SK-N-SH (cell line): ENCODE data around the gene EDARADD. TPM values are rescaled to one million over a fixed set of nuclear protein-coding genes. Genes with fewer than 3 reads are reported as not detected.

ENCODE experiments used
- CTCF ChIA-PET: fragments of 300-600, 350-600 bp; formaldehyde crosslinking; extraction: SDS; loops from one replicate; lab custom pipeline; 2021; lab: Yijun Ruan, JAX
- POLR2A ChIA-PET: fragments of 350-600 bp; sonication (Branson Sonifier 250); formaldehyde crosslinking; extraction: SDS; loops from one replicate; lab custom pipeline; 2020; ENCODE audit warnings: antibody characterized with exemption, inconsistent platforms; lab: Yijun Ruan, JAX
- DNase-seq: peaks from one replicate; pipeline ENCODE4 v3.0.0; 2012
- H2AFZ ChIP-seq: fragments of 200-600 bp; sonication (generic); 2 replicates; pipeline ENCODE4 v1.8.1; 2016; ENCODE audit warnings: antibody characterized with exemption, mild to moderate bottlenecking, low read depth
- H3F3A ChIP-seq: fragments of 200-600 bp; sonication (generic); replicated peaks from 2 replicates; pipeline ENCODE3; 2016; ENCODE audit warnings: antibody characterized with exemption, mild to moderate bottlenecking; ENCODE audit not compliant: insufficient read depth
- H3K27ac ChIP-seq, 2 experiments: fragments of 200-500 bp in 1 of 2; fragments of 200-600 bp in 1 of 2; sonication (Bioruptor generic) in 1 of 2; sonication (generic), shearing (Covaris generic) in 1 of 2; 2 replicates each; pipeline versions ENCODE4 v1.5.1 to v1.6.1; 2014 to 2016; ENCODE audit warnings: low read depth in 2 of 2, inconsistent platforms in 1 of 2, low read length in 1 of 2, mild to moderate bottlenecking in 1 of 2, mixed read lengths in 1 of 2
- H3K27me3 ChIP-seq: fragments of 200-600 bp; sonication (generic), shearing (Covaris generic); 2 replicates; pipeline ENCODE4 v1.6.1; 2016; ENCODE audit warnings: mixed run types; ENCODE audit not compliant: insufficient read depth
- H3K36me3 ChIP-seq, 2 experiments: fragments of 200-500 bp in 1 of 2; fragments of 200-600 bp in 1 of 2; sonication (Bioruptor generic) in 1 of 2; sonication (generic) in 1 of 2; replicated peaks in 1 of 2; 2 replicates each; pipeline versions ENCODE3 to v1.5.1; 2014 to 2016; ENCODE audit warnings: low read length in 1 of 2, mild to moderate bottlenecking in 1 of 2; ENCODE audit not compliant: insufficient read depth in 2 of 2, control insufficient read depth in 1 of 2
- H3K4me1 ChIP-seq, 2 experiments: fragments of 200-500 bp in 1 of 2; fragments of 200-600 bp in 1 of 2; sonication (Bioruptor generic) in 1 of 2; sonication (generic), shearing (Covaris generic) in 1 of 2; 2 replicates each; pipeline versions ENCODE4 v1.5.1 to v1.6.1; 2014 to 2016; ENCODE audit warnings: low read depth in 1 of 2, low read length in 1 of 2, mixed run types in 1 of 2; ENCODE audit not compliant: insufficient read depth in 2 of 2, control insufficient read depth in 1 of 2
- H3K4me2 ChIP-seq: fragments of 200-600 bp; sonication (generic), shearing (Covaris generic); 2 replicates; pipeline ENCODE4 v1.6.1; 2017; ENCODE audit warnings: mixed run types
- H3K4me3 ChIP-seq, 2 experiments: fragments of 200-500 bp in 1 of 2; fragments of 200-600 bp in 1 of 2; sonication (Bioruptor generic) in 1 of 2; sonication (generic), shearing (Covaris generic) in 1 of 2; 2 replicates each; pipeline versions ENCODE4 v1.5.1 to v1.8.1; 2014 to 2016; ENCODE audit warnings: low read depth in 2 of 2, inconsistent platforms in 1 of 2, low read length in 1 of 2, mild to moderate bottlenecking in 1 of 2, mixed read lengths in 1 of 2, moderate library complexity in 1 of 2
- H3K79me2 ChIP-seq: fragments of 200-600 bp; sonication (generic); 2 replicates; pipeline ENCODE4 v1.8.1; 2017; ENCODE audit warnings: mild to moderate bottlenecking; ENCODE audit not compliant: insufficient read depth
- H3K9ac ChIP-seq: fragments of 200-600 bp; sonication (generic); 2 replicates; pipeline ENCODE4 v1.6.1; 2017; ENCODE audit warnings: mixed run types
- H3K9me2 ChIP-seq: fragments of 200-600 bp; sonication (generic); 2 replicates; pipeline ENCODE4 v1.6.1; 2017; ENCODE audit warnings: mixed run types
- H3K9me3 ChIP-seq: fragments of 200-600 bp; sonication (generic); 2 replicates; pipeline ENCODE4 v1.6.1; 2017; ENCODE audit warnings: mixed run types, mild to moderate bottlenecking, moderate library complexity
- H4K20me1 ChIP-seq: fragments of 200-600 bp; sonication (generic); 2 replicates; pipeline ENCODE4 v1.6.1; 2017; ENCODE audit warnings: mild to moderate bottlenecking, mixed run types; ENCODE audit not compliant: insufficient read depth
- EP300 ChIP-seq, 2 experiments: IDR thresholded peaks; 2 replicates each; pipeline versions ENCODE4 v1.4.0 to v1.6.1; 2012; ENCODE audit warnings: borderline replicate concordance in 1 of 2, low read depth in 1 of 2, low read length in 1 of 2
- FOSL2 ChIP-seq: IDR thresholded peaks from 2 replicates; pipeline ENCODE4 v1.4.0; 2012; ENCODE audit warnings: low read depth, mild to moderate bottlenecking, moderate library complexity, borderline replicate concordance
- FOXJ3 ChIP-seq: sonication (generic); formaldehyde crosslinking; IDR thresholded peaks from 2 replicates; pipeline ENCODE4 v1.5.1; 2020; ENCODE audit warnings: mild to moderate bottlenecking, missing genetic modification reagents
- FOXM1 ChIP-seq: IDR thresholded peaks from 2 replicates; pipeline ENCODE4 v1.4.0; 2012; ENCODE audit warnings: low read depth, mild to moderate bottlenecking
- GATA2 ChIP-seq: sonication (generic); formaldehyde crosslinking; IDR thresholded peaks from 2 replicates; pipeline ENCODE4 v1.5.0; 2020; ENCODE audit warnings: mild to moderate bottlenecking, missing genetic modification reagents
- JUND ChIP-seq: IDR thresholded peaks from 2 replicates; pipeline ENCODE4 v1.4.0; 2012
- MXI1 ChIP-seq: IDR thresholded peaks from 2 replicates; pipeline ENCODE4 v1.6.1; 2012; ENCODE audit warnings: mild to moderate bottlenecking, low read depth, low read length, improper control_type of control experiment
- RAD21 ChIP-seq: IDR thresholded peaks from 2 replicates; pipeline ENCODE4 v1.6.1; 2012; ENCODE audit warnings: mild to moderate bottlenecking, low read length
- RCOR1 ChIP-seq: fragments of 150-350 bp; IDR thresholded peaks from 2 replicates; pipeline ENCODE4 v1.6.1; 2017; ENCODE audit warnings: antibody characterized with exemption, low read length
- RFX5 ChIP-seq: IDR thresholded peaks from 2 replicates; pipeline ENCODE4 v1.6.1; 2012; ENCODE audit warnings: mild to moderate bottlenecking, improper control_type of control experiment, low read length
- RXRA ChIP-seq: IDR thresholded peaks from 2 replicates; pipeline ENCODE4 v1.4.0; 2012; ENCODE audit warnings: low read depth, mild to moderate bottlenecking, borderline replicate concordance
- SIN3A ChIP-seq: IDR thresholded peaks from 2 replicates; pipeline ENCODE4 v1.6.1; 2012; ENCODE audit warnings: low read depth, mild to moderate bottlenecking, low read length, moderate library complexity, borderline replicate concordance
- TAF1 ChIP-seq: IDR thresholded peaks from 2 replicates; pipeline ENCODE4 v1.6.1; 2012; ENCODE audit warnings: low read depth, mild to moderate bottlenecking, low read length, moderate library complexity, borderline replicate concordance
- TEAD4 ChIP-seq: IDR thresholded peaks from 2 replicates; pipeline ENCODE4 v1.4.0; 2012; ENCODE audit warnings: mild to moderate bottlenecking, borderline replicate concordance; ENCODE audit not compliant: insufficient read depth
- YY1 ChIP-seq: IDR thresholded peaks from 2 replicates; pipeline ENCODE4 v1.4.0; 2012; ENCODE audit warnings: low read depth, mild to moderate bottlenecking
- WGBS: methylation state at CpG from one replicate; pipeline ENCODE4 v1.1.6; 2017; ENCODE audit warnings: low lambda C conversion rate; 5-methylcytosine and 5-hydroxymethylcytosine counted together
- polyA plus RNA-seq, 3 experiments: library from polyadenylated mRNA; depleted of rRNA; stranded (reverse); fragments of >200 nt; gene quantifications; 2 replicates each; pipeline ENCODE4 v1.2.3, GENCODE V29; 2012
- TF ChIP-seq, protein P1 (sequence below): IDR thresholded peaks from 2 replicates; pipeline ENCODE4 v1.4.0; 2012; ENCODE audit warnings: low read depth
- TF ChIP-seq, protein P2 (sequence below): fragments of 150-350 bp; IDR thresholded peaks from 2 replicates; pipeline ENCODE4 v1.6.1; 2016; ENCODE audit warnings: mild to moderate bottlenecking, low read depth, low read length

The EDARADD gene
- polyA plus RNA-seq (2012; rRNA removed): not detected in 2 replicates
- polyA plus RNA-seq (2012; cell fraction: cytosol; rRNA removed): 0.01 TPM in 1 of 2 replicates, not detected in the other
- polyA plus RNA-seq (2012; cell fraction: nucleus; rRNA removed): 0.04 TPM in 1 of 2 replicates, not detected in the other

DNA sequence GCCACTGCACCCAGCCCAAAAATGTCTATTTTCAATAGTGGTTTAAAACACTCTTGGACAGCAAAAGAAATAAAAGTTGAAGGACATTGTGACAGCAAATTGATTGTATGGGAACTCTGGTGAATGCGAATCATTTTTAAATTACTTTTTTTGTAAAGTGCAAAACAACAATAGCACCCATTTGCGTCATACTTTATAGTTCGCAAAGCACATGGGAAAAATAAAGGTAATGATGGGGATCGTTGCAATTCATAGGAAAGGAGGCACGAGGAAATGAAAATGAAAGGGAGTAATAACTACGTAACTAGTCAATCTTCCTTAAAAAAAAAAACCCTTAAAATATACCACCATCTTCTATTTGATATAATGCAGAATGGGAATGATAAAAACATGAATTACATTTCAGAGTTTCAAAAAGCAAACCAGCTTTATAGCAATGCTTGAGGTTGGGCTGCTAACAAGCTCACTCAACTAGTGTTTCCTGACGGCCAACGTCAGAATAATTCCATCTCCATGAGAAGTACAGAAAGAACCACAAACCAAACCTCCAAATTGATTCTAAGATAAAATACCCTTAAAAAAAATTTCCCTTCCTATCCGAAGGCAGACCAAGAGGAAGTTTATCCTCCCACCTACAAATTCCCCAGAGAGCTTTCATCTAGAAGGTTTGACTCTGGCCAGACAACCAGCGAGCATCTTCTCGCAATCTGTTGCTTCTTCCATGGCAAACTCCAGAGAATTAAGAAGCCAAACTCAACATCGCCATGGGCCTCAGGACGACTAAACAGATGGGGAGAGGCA lies at the start of gene EDARADD:
EDARADD (plus strand) TSS at position 606 of the 801 bp plus-strand sequence; CDS start at position 765, 159 bp downstream.
- Histone ChIP-seq H3F3A (no peaks in the 10 kb centered on the region), H3K27ac (no peak within 1 kb of the TSS), H3K9ac (no peak within 1 kb of the TSS)
- CTCF ChIA-PET: interaction anchor here (1.5 kb wide), 1 partner anchor 15 kb away, joined by 3 read pairs; no protein-coding TSS in a partner anchor
- DNase-seq: no peak
- TF ChIP-seq, protein P1, sequence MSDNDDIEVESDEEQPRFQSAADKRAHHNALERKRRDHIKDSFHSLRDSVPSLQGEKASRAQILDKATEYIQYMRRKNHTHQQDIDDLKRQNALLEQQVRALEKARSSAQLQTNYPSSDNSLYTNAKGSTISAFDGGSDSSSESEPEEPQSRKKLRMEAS: no peak
- TF ChIP-seq FOXJ3 (CRISPR knock-in tag) (no peak), SIN3A (no peak), TEAD4 (no peak), JUND (no peak)
- TF ChIP-seq, all 33 proteins: peak for 0
- Histone ChIP-seq H3K4me3 (peak within 1 kb of the TSS; percentile 49 to 64), H3K79me2 (no peaks in the 10 kb centered on the region), H2AFZ (peak within 1 kb of the TSS; percentile 79), H4K20me1 (no peaks in the 10 kb centered on the region), H3K4me2 (peak within 1 kb of the TSS; percentile 92), H3K4me1 (peaks cover 0 to 6% of the 10 kb centered on the region in 2 experiments; a peak in 2 of 4 replicates), H3K9me2 (no peaks in the 10 kb centered on the region), H3K27me3 (peaks cover 18% of the 10 kb centered on the region; the same call in 1 of the 2 replicates), H3K36me3 (no peaks in the 10 kb centered on the region), H3K9me3 (no peaks in the 10 kb centered on the region)
- WGBS: 79% methylated on average over 13 of the region's 13 CpGs
- POLR2A ChIA-PET: interaction anchor here (0.8 kb wide), 1 partner anchor 294 kb away, joined by 3 read pairs; no protein-coding TSS in a partner anchor

DNA sequence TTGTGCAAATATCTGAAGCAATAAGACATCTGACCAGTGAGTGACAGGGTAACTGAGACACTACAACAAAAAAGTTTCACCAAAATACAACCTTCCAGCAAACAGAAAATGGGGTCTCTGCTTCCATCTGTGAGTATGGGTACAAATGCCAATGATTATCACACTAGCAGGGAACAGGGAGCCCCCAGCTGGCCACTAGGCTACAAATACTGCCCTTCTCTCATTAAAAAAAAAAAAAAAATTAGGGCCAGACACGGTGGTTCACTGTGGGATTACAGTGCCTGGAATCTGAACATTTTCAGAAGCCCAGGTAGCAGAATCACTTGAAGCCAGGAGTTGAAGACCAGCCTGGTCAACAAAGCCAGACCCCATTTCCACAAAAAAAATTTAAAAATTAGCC lies 48.4 kb upstream of the EDARADD start:
- TF ChIP-seq RAD21 (peak; percentile 56), TEAD4 (no peak)
- H3K4me1 ChIP-seq: no peaks in the 10 kb centered on the region
- no peak overlapping the region for H3K4me3 ChIP-seq
- H3K27ac ChIP-seq: no peak overlapping the region
- H3K27me3 ChIP-seq: no peaks in the 10 kb centered on the region
- no peak overlapping the region for H2AFZ ChIP-seq
- no peaks in the 10 kb centered on the region for H3F3A ChIP-seq
- WGBS: 0% methylated on average over 1 of the region's 1 CpG
- ChIA-PET CTCF (no interaction called here), POLR2A (no interaction called here)
- H3K36me3 ChIP-seq: no peaks in the 10 kb centered on the region
- no peaks in the 10 kb centered on the region for H3K9me3 ChIP-seq
- no peak overlapping the region for H3K9ac ChIP-seq
- H4K20me1 ChIP-seq: no peaks in the 10 kb centered on the region
- no peaks in the 10 kb centered on the region for H3K79me2 ChIP-seq
- no peaks in the 10 kb centered on the region for H3K9me2 ChIP-seq
- DNase-seq: peak; percentile 50
- H3K4me2 ChIP-seq: no peak overlapping the region

DNA sequence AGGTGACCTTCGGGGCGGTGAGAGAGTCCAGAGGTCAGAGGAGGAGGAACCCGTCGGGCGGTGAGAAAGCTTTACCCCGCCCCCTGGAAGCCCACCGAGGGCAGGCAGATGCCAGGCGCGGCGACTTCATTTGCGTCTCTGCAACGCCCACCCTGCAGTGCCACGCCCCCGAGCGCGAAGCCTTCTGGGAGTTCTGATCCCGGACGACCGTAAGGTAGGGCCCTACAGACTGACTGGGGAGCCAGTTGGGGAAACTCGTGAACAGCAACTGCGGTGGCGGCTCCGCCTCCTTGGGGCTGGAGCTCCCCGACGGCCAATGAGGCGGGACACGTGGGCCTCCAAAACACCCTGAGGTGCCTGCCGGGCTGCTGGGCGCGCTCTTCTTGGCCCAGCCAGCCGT lies 46.0 kb upstream of the EDARADD start:
- Histone ChIP-seq H3K4me3 (no peak overlapping the region), H3K36me3 (no peaks in the 10 kb centered on the region), H3K9me3 (no peaks in the 10 kb centered on the region), H3K9ac (no peak overlapping the region), H3F3A (no peaks in the 10 kb centered on the region), H2AFZ (no peak overlapping the region), H3K4me1 (no peaks in the 10 kb centered on the region), H3K4me2 (no peak overlapping the region), H3K27me3 (no peaks in the 10 kb centered on the region), H4K20me1 (no peaks in the 10 kb centered on the region), H3K79me2 (no peaks in the 10 kb centered on the region), H3K9me2 (no peaks in the 10 kb centered on the region), H3K27ac (no peak overlapping the region)
- ChIA-PET POLR2A (no interaction called here), CTCF (interaction anchor here (0.9 to 1.4 kb wide), 2 partner anchors 16 to 242 kb away, joined by 3 read pairs; no protein-coding TSS in a partner anchor)
- WGBS: 94% methylated on average over 6 of the region's 31 CpGs
- TF ChIP-seq, protein P1: no peak
- TF ChIP-seq RXRA: no peak
- no peak for TF ChIP-seq RCOR1
- TF ChIP-seq MXI1: no peak
- TF ChIP-seq RAD21: no peak
- no peak for TF ChIP-seq YY1
- TF ChIP-seq TAF1: no peak
- TF ChIP-seq FOSL2: no peak
- TF ChIP-seq EP300 (IDR thresholded peaks at IDR 0.05; ENCODE audit: borderline replicate concordance in 1 of 2, low read depth in 1 of 2, low read length in 1 of 2): no peak
- no peak for TF ChIP-seq SIN3A
- TF ChIP-seq GATA2 (CRISPR knock-in tag): no peak
- TF ChIP-seq, protein P2, sequence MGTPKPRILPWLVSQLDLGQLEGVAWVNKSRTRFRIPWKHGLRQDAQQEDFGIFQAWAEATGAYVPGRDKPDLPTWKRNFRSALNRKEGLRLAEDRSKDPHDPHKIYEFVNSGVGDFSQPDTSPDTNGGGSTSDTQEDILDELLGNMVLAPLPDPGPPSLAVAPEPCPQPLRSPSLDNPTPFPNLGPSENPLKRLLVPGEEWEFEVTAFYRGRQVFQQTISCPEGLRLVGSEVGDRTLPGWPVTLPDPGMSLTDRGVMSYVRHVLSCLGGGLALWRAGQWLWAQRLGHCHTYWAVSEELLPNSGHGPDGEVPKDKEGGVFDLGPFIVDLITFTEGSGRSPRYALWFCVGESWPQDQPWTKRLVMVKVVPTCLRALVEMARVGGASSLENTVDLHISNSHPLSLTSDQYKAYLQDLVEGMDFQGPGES: no peak
- no peak for TF ChIP-seq FOXM1
- TF ChIP-seq RFX5: no peak
- no peak for DNase-seq
